ENCODE measurements around the gene TRIM5. TPM values are rescaled to one million over a fixed set of nuclear protein-coding genes. Genes with fewer than 3 reads are reported as not detected.

TRIM5 gene
- total and polyA plus RNA-seq, 4 donors = 10.4 to 25.5 (median 13.8) TPM

DNA sequence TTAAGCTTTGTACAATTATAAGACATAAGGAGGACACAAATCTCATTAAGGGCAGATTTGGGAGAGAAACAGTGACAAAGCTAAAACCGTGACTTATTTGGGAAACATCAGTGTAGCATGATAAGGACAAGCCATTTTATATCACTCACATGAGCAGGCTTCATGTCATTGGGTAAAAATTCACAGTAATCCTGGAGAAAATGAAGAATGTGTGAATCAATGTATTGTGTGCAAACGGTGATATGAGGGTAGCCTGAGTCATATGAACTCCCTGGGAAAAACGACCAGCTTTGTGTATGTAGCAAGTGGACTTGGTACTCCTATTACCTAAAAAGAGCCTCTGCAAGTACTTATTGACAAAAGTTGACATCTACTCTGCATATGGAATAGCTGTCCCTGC is 66.1 kb downstream of the TRIM5 start:
- Histone ChIP-seq H3K4me1 (ENCODE audit: control insufficient read depth, insufficient read depth, low read length) (no peaks in the 10 kb centered on the region), H3K27ac (ENCODE audit: low read depth, low read length) (no peak overlapping the region), H3K4me3 (ENCODE audit: low read depth, low read length) (no peak overlapping the region), H3K36me3 (ENCODE audit: control insufficient read depth, insufficient read depth, low read length) (no peaks in the 10 kb centered on the region), H3K27me3 (ENCODE audit: control insufficient read depth, insufficient read depth, low read length) (no peaks in the 10 kb centered on the region), H3K9me3 (ENCODE audit: control insufficient read depth, insufficient read depth, low read length) (no peaks in the 10 kb centered on the region)
- no peak for DNase-seq (ENCODE audit: low read depth in 4 of 6, low spot score in 6 of 6)
- 100% methylated on average over 1 of the region's 3 CpGs for WGBS (ENCODE audit: insufficient coverage)

Other genes with a start within 250 kb of the TRIM5 start
- under 1 TPM in 1 of 2 donors, not detected in 1; 0.28 TPM for gene OR51I1, start 243.6 kb downstream of the TRIM5 start, total RNA-seq
- not detected for gene OR51I1, start 243.6 kb downstream of the TRIM5 start, polyA plus RNA-seq (ENCODE audit: insufficient read length in 2 of 2)
- not detected for gene OR51I2, start 235.8 kb downstream of the TRIM5 start, total RNA-seq
- not detected for gene OR51I2, start 235.8 kb downstream of the TRIM5 start, polyA plus RNA-seq (ENCODE audit: insufficient read length in 2 of 2)
- gene OR52D1, start 196.4 kb downstream of the TRIM5 start, total RNA-seq = not detected
- gene OR52D1, start 196.4 kb downstream of the TRIM5 start, polyA plus RNA-seq (ENCODE audit: insufficient read length in 2 of 2) = not detected
- under 1 TPM; 0.10 to 0.39 TPM for gene UBQLN3, start 175.1 kb downstream of the TRIM5 start, total RNA-seq
- gene UBQLN3, start 175.1 kb downstream of the TRIM5 start, polyA plus RNA-seq (ENCODE audit: insufficient read length in 2 of 2) = not detected
- under 1 TPM; 0.30 to 0.55 TPM for gene UBQLNL, start 168.4 kb downstream of the TRIM5 start, total RNA-seq
- gene UBQLNL, start 168.4 kb downstream of the TRIM5 start, polyA plus RNA-seq (ENCODE audit: insufficient read length in 2 of 2) = under 1 TPM; 0.33 to 0.59 TPM
- under 1 TPM; 0.40 to 0.55 TPM for gene OR52H1, start 136.5 kb downstream of the TRIM5 start, total RNA-seq
- gene OR52H1, start 136.5 kb downstream of the TRIM5 start, polyA plus RNA-seq (ENCODE audit: insufficient read length in 2 of 2) = not detected
- gene OR52B6, start 104.2 kb downstream of the TRIM5 start, total RNA-seq = not detected
- gene OR52B6, start 104.2 kb downstream of the TRIM5 start, polyA plus RNA-seq (ENCODE audit: insufficient read length in 2 of 2) = not detected
- 1 to 10 TPM; 3.3 to 4.3 TPM for gene TRIM6, start 88.4 kb downstream of the TRIM5 start, total RNA-seq
- 1 to 10 TPM; 1.1 to 1.7 TPM for gene TRIM6, start 88.4 kb downstream of the TRIM5 start, polyA plus RNA-seq (ENCODE audit: insufficient read length in 2 of 2)
- gene TRIM34, start 60.1 kb downstream of the TRIM5 start, total RNA-seq = 10 to 100 TPM in 1 of 2 donors, 1 to 10 TPM in 1; 6.6 to 15.1 TPM
- 1 to 10 TPM; 3.5 to 4.4 TPM for gene TRIM34, start 60.1 kb downstream of the TRIM5 start, polyA plus RNA-seq (ENCODE audit: insufficient read length in 2 of 2)
- 10 to 100 TPM; 25.3 to 26.0 TPM for gene TRIM22, start 4.7 kb upstream of the TRIM5 start, total RNA-seq
- 10 to 100 TPM; 11.8 to 14.5 TPM for gene TRIM22, start 4.7 kb upstream of the TRIM5 start, polyA plus RNA-seq (ENCODE audit: insufficient read length in 2 of 2)
- gene OR56B1, start 51.4 kb upstream of the TRIM5 start, total RNA-seq = not detected
- gene OR56B1, start 51.4 kb upstream of the TRIM5 start, polyA plus RNA-seq (ENCODE audit: insufficient read length in 2 of 2) = not detected
- gene OR52N4, start 69.2 kb upstream of the TRIM5 start, total RNA-seq = under 1 TPM in 1 of 2 donors, not detected in 1; 0.20 TPM
- gene OR52N4, start 69.2 kb upstream of the TRIM5 start, polyA plus RNA-seq (ENCODE audit: insufficient read length in 2 of 2) = under 1 TPM in 1 of 2 donors, not detected in 1; 0.33 TPM
- gene OR52N5, start 98.3 kb upstream of the TRIM5 start, total RNA-seq = not detected
- not detected for gene OR52N5, start 98.3 kb upstream of the TRIM5 start, polyA plus RNA-seq (ENCODE audit: insufficient read length in 2 of 2)
- gene OR52N1, start 106.2 kb upstream of the TRIM5 start, total RNA-seq = not detected
- gene OR52N1, start 106.2 kb upstream of the TRIM5 start, polyA plus RNA-seq (ENCODE audit: insufficient read length in 2 of 2) = not detected
- not detected for gene OR52N2, start 123.8 kb upstream of the TRIM5 start, total RNA-seq
- gene OR52N2, start 123.8 kb upstream of the TRIM5 start, polyA plus RNA-seq (ENCODE audit: insufficient read length in 2 of 2) = not detected
- not detected for gene OR52E6, start 156.8 kb upstream of the TRIM5 start, total RNA-seq
- not detected for gene OR52E6, start 156.8 kb upstream of the TRIM5 start, polyA plus RNA-seq (ENCODE audit: insufficient read length in 2 of 2)
- not detected for gene OR52E8, start 172.6 kb upstream of the TRIM5 start, total RNA-seq
- gene OR52E8, start 172.6 kb upstream of the TRIM5 start, polyA plus RNA-seq (ENCODE audit: insufficient read length in 2 of 2) = not detected
- gene OR52E4, start 195.6 kb upstream of the TRIM5 start, total RNA-seq = not detected
- not detected for gene OR52E4, start 195.6 kb upstream of the TRIM5 start, polyA plus RNA-seq (ENCODE audit: insufficient read length in 2 of 2)
- gene OR52E5, start 208.1 kb upstream of the TRIM5 start, total RNA-seq = not detected
- not detected for gene OR52E5, start 208.1 kb upstream of the TRIM5 start, polyA plus RNA-seq (ENCODE audit: insufficient read length in 2 of 2)